ENCODE measurements around the gene COX20.

- TF ChIP-seq CTCF (conservative IDR thresholded peaks at IDR 0.05 in 1 of 2, IDR thresholded peaks at IDR 0.05 in 1 of 2; ENCODE audit: low read depth in 1 of 2, low read length in 2 of 2) (no peak), EZH2 (IDR thresholded peaks at IDR 0.05; ENCODE audit: low read length, missing control alignments) (no peak)
Measured at GRCh38 chr1:244854166-244854565, 18.7 kb downstream of the COX20 start.

Measured in fibroblast of lung (primary cell).